Skeletal muscle satellite cell (primary cell): ENCODE data around the gene APOL1.
"Not testable (repeated sequence)": the region's sequence is repeated elsewhere in the genome, so short reads cannot be mapped to it uniquely, and the experiment has no call there.

Experiments
- H3K27me3 ChIP-seq: 2 replicates; pipeline ENCODE4 v1.7.0; 2013; ENCODE audit warnings: low read length; ENCODE audit not compliant: control insufficient read depth, insufficient read depth
- H3K36me3 ChIP-seq: 2 replicates; pipeline ENCODE4 v1.7.0; 2013; ENCODE audit warnings: mild to moderate bottlenecking, control low read depth, low read length; ENCODE audit not compliant: insufficient read depth
- H3K4me1 ChIP-seq: 2 replicates; pipeline ENCODE4 v1.7.0; 2013; ENCODE audit warnings: low read length; ENCODE audit not compliant: control insufficient read depth, insufficient read depth
- H3K4me2 ChIP-seq: 2 replicates; pipeline ENCODE4 v1.7.0; 2013; ENCODE audit warnings: mild to moderate bottlenecking, low read length
- H3K4me3 ChIP-seq: 2 replicates; pipeline ENCODE4 v1.7.0; 2013; ENCODE audit warnings: low read length
- H3K9ac ChIP-seq: 2 replicates; pipeline ENCODE4 v1.7.0; 2013; ENCODE audit warnings: mild to moderate bottlenecking, low read depth, low read length, moderate library complexity
- H3K9me3 ChIP-seq: replicated peaks from 2 replicates; pipeline ENCODE4 v1.7.0; 2013; ENCODE audit warnings: mild to moderate bottlenecking, control low read depth, low read length

Gene APOL1

DNA sequence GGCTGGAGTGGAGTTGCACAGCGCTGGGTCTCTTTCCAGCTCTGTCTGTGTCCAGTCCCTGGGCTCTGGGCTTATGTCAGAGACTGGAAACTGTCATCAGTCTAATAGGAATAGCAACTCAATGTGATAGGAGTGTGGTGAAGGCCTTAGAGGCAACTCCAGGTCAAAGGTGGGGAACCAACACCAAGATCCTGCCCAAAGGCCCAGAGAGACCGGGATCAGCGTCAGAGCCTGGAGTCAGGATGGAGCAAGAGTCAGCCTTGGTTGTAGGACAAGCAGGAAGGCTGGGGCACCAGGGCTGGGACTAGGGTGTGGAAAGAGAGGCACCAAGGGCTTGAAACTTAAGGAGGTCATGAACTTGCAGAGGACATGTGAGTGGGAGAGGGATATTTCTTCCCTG, 9.4 kb downstream of the APOL1 start:
- not testable (repeated sequence) for H3K4me3 ChIP-seq, H3K4me1 ChIP-seq, H3K36me3 ChIP-seq, H3K9me3 ChIP-seq, H3K27me3 ChIP-seq, H3K9ac ChIP-seq, H3K4me2 ChIP-seq

DNA sequence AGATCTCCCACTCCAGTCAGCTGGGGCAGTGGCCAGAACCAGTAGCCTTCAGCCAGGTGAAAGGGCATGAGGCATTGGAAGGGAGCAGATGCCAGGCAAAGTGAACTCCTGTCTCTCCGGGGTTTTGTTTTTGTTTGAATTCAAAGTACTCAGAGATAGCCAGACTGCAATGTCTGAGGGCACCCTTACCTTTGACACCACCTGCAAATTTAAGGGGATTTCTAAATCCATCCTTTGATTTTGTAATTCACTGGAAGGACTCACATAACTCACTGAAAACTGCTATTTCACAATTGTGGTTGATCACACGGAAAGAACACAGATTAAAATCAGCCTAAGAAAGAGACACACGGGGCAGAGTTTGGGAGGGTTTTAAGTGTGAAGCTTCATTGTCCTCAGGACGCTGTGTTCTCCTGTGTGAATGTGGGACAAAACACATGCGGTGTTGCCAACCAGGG, 10.3 kb downstream of the APOL1 start:
- not testable (repeated sequence) for H3K4me3 ChIP-seq, H3K9ac ChIP-seq, H3K4me1 ChIP-seq, H3K27me3 ChIP-seq, H3K9me3 ChIP-seq, H3K36me3 ChIP-seq, H3K4me2 ChIP-seq

DNA sequence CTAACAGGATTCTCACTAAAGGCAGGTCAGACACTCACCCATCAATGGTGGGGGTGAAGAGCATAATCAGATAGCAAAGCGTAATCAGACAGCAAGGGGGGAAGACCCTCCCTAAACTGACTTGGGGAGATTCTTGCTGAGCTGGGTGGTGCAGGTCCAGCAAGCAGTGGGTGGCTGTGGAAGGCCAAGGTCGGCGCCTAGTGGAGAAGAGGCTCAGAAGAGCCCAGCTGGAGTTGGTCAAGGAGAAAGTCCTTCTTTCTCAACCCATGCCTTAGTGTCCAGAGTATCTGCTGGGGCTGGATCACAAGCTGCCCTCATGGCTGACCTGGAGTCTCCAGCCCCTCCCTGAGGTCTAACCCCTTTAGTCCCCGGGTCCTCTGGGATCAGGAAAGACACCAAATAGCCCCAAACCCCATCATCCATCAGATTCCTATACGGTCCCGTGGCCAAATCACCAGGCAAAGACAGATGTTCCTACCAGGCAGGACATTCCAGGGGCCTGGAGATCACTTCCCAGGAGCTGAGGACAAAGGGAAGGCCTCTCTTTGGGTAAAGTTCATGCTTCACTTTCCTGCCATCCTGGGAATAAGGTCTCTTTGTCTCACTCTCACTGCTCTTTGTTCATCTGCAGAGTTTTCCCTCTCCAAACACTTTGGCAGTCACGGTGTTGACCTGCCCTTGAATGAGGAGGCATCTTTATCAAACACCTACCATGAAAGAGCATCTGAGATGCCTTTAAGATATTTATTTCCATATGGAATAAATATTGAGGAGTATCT, 11.1 kb downstream of the APOL1 start:
- H3K36me3 ChIP-seq, H3K4me1 ChIP-seq, H3K9me3 ChIP-seq, H3K27me3 ChIP-seq, H3K4me3 ChIP-seq, H3K9ac ChIP-seq, H3K4me2 ChIP-seq: not testable (repeated sequence)

DNA sequence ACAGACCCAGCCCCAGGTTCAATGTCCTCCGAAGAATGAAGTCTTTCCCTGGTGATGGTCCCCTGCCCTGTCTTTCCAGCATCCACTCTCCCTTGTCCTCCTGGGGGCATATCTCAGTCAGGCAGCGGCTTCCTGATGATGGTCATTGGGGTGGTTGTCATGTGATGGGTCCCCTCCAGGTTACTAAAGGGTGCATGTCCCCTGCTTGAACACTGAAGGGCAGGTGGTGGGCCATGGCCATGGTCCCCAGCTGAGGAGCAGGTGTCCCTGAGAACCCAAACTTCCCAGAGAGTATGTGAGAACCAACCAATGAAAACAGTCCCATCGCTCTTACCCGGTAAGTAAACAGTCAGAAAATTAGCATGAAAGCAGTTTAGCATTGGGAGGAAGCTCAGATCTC, 14.1 kb downstream of the APOL1 start:
- no peaks in the 10 kb centered on the region for H3K27me3 ChIP-seq
- peaks cover 4% of the 10 kb centered on the region for H3K4me1 ChIP-seq
- no peak overlapping the region for H3K4me3 ChIP-seq
- no peak overlapping the region for H3K9ac ChIP-seq
- no peaks in the 10 kb centered on the region for H3K9me3 ChIP-seq
- H3K36me3 ChIP-seq: no peaks in the 10 kb centered on the region
- H3K4me2 ChIP-seq: no peak overlapping the region

DNA sequence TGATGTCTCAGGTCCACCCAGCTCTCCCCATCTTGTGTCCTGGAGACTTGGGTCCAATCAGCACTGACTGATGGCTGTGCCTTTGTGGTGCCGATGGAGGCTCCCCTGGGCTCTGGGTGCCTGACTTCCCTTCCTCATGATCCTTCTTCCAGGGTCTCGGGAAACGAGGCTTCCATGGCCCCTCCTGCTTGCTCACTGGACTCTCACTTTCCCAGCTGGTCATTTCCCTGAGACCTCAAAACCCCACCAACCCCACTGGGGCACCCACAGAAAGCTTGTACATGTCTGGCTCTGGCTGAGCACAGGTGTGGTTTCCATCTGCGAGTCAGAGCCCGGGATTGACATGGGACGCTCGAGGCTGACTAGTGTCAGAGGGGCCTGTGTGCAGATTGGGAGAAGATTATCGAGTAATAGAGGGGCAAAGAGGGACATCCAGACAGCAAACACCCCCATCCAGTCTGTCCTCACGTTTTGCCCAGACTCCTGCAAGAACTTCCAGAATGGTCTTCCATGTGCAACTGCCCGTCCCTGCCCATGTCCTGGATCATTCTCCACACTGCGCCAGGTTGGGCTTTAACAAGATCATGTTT, 15.1 kb downstream of the APOL1 start:
- Histone ChIP-seq H3K4me1 (peaks cover 4% of the 10 kb centered on the region), H3K9me3 (no peaks in the 10 kb centered on the region), H3K4me2 (no peak overlapping the region), H3K36me3 (no peaks in the 10 kb centered on the region), H3K27me3 (no peaks in the 10 kb centered on the region), H3K9ac (no peak overlapping the region), H3K4me3 (no peak overlapping the region)

DNA sequence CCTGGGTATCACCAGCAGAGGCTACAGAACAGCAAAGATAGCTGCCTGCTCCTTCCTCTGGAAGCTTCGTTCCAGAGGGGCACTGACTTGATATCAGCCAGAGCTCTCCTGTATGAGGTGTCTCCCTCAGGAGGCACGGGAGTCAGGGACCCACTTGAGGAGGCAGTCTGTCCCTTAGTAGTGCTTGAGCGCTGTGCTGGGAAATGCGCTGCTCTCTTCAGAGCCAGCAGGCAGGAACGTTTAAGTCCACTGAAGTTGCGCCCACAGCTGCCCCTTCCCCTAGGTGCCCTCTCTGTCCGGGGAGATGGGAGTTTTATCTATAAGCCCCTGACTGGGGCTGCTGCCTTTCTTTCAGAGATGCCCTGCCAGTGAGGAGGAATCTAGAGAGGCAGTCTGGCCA, 18.3 kb downstream of the APOL1 start:
- not testable (repeated sequence) for H3K36me3 ChIP-seq, H3K4me2 ChIP-seq, H3K9me3 ChIP-seq, H3K27me3 ChIP-seq, H3K9ac ChIP-seq, H3K4me3 ChIP-seq, H3K4me1 ChIP-seq

DNA sequence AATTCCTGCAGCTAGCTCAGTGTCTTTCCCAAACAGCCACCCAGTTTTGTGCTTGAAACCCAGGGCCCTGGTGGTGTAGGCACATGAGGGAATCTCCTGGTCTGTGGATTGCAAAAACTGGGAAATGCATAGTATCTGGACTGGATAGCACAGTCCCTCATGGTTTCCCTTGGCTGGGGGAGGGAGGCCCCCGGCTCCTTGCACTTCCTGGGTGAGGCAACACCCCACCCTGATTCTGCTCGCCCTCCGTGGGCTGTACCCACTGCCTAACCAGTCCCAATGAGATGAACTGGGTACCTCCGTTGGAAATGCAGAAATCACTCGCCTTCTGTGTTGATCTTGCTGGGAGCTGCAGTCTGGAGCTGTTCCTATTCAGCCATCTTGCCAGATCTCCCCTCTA, 19.0 kb downstream of the APOL1 start:
- H3K4me1 ChIP-seq, H3K9ac ChIP-seq, H3K4me3 ChIP-seq, H3K9me3 ChIP-seq, H3K4me2 ChIP-seq, H3K36me3 ChIP-seq, H3K27me3 ChIP-seq: not testable (repeated sequence)

DNA sequence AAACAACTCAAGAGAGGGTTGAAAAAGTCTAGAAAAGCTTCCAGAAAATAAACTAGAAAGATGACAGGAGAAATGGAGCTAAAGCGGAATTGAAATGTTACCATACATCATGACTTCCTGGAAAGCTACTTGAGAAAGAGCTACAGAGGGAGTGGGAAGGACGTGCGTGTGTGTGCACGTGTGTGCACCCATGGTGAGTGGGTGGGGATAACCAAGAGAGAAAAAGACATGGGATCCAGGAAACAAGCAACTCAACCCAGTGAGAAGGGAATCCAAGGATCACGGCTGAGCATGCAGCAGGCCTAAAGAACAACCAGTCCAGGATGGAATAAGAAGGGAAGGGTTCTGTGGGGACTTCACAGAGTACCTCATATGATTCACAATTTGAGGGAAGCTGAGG, 21.6 kb downstream of the APOL1 start:
- no peak overlapping the region for H3K4me3 ChIP-seq
- no peak overlapping the region for H3K9ac ChIP-seq
- peaks cover 6% of the 10 kb centered on the region for H3K36me3 ChIP-seq
- H3K4me2 ChIP-seq: no peak overlapping the region
- H3K27me3 ChIP-seq: no peaks in the 10 kb centered on the region
- no peaks in the 10 kb centered on the region for H3K9me3 ChIP-seq
- no peaks in the 10 kb centered on the region for H3K4me1 ChIP-seq

DNA sequence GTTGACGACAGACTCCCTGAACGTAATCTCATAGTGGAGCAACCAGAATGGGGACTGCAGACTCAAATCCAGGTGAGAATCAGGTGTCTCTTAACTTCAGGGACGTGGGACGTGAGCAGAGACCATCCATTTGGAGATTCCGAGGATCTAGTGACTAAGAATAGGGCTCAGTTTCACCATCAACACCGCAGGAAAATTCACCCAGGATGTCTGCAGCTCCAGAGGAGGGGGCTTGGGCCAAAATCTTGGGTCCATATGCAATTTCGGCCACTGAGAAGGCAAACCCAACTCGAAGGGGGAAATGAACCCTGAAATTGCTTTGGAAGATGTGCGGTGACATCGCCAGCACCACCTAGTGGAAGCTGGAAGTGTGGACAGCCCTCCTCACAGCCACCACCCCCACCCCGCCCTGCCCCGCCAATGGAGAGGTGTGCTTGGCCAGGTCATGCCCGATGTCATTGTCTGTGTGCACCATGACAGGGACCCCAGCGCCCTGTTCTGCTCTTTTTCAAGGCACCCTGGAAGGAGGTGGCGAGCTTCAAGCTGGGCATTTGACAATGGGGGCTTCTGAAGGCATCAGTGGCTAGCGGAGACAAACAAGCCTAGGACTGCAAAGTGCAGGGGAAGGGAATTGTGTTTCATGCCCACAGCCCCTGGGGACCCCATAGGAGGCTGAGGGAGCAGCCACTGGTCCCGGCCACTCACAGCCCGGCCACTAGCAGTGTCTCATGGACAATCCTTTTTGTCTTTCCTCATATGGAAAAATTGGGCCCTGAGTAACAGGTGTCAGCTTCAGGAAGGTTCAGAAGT, 24.8 kb downstream of the APOL1 start:
- Histone ChIP-seq H3K9ac (no peak overlapping the region), H3K36me3 (peaks cover 35% of the 10 kb centered on the region), H3K9me3 (no peaks in the 10 kb centered on the region), H3K4me3 (no peak overlapping the region), H3K4me2 (no peak overlapping the region), H3K4me1 (no peaks in the 10 kb centered on the region), H3K27me3 (no peaks in the 10 kb centered on the region)

DNA sequence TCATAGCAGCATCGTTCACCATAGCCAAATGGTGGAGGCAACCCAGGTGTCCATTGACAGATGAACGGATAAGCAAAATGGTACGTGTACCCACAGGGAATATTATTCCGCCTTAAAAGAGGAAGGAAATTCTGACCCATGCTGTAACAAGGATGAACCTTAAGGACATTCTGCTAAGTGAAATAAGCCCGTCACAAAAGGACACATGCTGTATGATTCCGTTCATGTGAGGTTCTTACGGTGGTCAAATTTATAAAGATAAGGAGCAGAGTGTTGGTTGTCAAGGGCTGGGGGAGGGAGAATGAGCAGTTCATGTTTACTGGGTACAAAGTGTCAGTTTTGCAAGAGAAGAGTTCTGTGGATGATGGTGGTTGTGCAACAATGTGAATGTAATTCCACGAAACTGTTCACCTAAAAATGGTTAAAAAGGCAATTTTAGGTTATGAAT, 26.3 kb downstream of the APOL1 start:
- Histone ChIP-seq H3K36me3 (peaks cover 48% of the 10 kb centered on the region), H3K9me3 (no peaks in the 10 kb centered on the region), H3K4me2 (no peak overlapping the region), H3K4me1 (no peaks in the 10 kb centered on the region), H3K4me3 (no peak overlapping the region), H3K9ac (no peak overlapping the region), H3K27me3 (no peaks in the 10 kb centered on the region)

DNA sequence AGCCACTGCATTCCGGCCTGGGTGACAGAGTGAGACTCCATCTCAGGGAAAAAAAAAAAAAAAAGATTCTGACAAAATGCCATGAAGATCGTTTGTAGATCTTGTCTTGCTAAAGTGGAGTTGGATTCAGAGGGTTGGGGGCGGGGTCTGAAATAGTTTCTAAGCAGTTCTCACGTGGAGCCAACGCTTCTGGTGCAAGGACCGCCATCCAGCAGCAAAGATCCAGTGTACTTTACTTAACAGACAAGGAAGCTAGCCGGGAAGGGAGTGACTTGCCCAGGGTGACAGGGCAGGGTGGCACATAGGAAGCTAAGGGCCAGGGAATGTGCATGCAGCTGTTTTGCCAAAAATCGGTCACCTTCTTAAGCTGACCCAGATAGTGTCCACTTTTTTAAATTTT, 27.4 kb downstream of the APOL1 start:
- no peaks in the 10 kb centered on the region for H3K4me1 ChIP-seq
- no peaks in the 10 kb centered on the region for H3K27me3 ChIP-seq
- no peaks in the 10 kb centered on the region for H3K9me3 ChIP-seq
- H3K36me3 ChIP-seq: peaks cover 60% of the 10 kb centered on the region
- no peak overlapping the region for H3K9ac ChIP-seq
- no peak overlapping the region for H3K4me3 ChIP-seq
- no peak overlapping the region for H3K4me2 ChIP-seq
